HS-27A (cell line): Measurements from ENCODE around the gene AIMP1.
"Not testable (repeated sequence)": the region's sequence is repeated elsewhere in the genome, so short reads cannot be mapped to it uniquely, and the experiment has no call there.

ENCODE experiments used
- DNase-seq: peaks from one replicate; pipeline ENCODE4 v3.0.0-alpha.2; 2012; ENCODE audit warnings: low read depth, missing footprints

AIMP1 gene

GRCh38 chr4:106312997-106313522 is 3.3 kb upstream of the AIMP1 start:
- DNase-seq = no peak

- DNase-seq = no peak
Measured at GRCh38 chr4:106314960-106315359, 1.4 kb upstream of the AIMP1 start.

- DNase-seq = no peak
Measured at GRCh38 chr4:106315476-106315967, 828 bp upstream of the AIMP1 start.

GRCh38 chr4:106316773-106317409 is 541 bp downstream of the AIMP1 start:
- DNase-seq = no peak

GRCh38 chr4:106317815-106318214 is 1.5 kb downstream of the AIMP1 start:
- DNase-seq = no peak

GRCh38 chr4:106318511-106318910 is 2.2 kb downstream of the AIMP1 start:
- no peak for DNase-seq

- no peak for DNase-seq
Measured at GRCh38 chr4:106320235-106320634, 3.9 kb downstream of the AIMP1 start.

GRCh38 chr4:106321168-106321567 is 4.8 kb downstream of the AIMP1 start:
- DNase-seq = not testable (repeated sequence)

- not testable (repeated sequence) for DNase-seq
Measured at GRCh38 chr4:106321814-106322213, 5.5 kb downstream of the AIMP1 start.

- no peak for DNase-seq
Measured at GRCh38 chr4:106323119-106323518, 6.8 kb downstream of the AIMP1 start.

GRCh38 chr4:106325800-106326199 is 9.4 kb downstream of the AIMP1 start:
- DNase-seq = no peak

- no peak for DNase-seq
Measured at GRCh38 chr4:106329041-106329618, 12.8 kb downstream of the AIMP1 start.

GRCh38 chr4:106333186-106333585 is 16.8 kb downstream of the AIMP1 start:
- no peak for DNase-seq

GRCh38 chr4:106334741-106335470 is 18.6 kb downstream of the AIMP1 start:
- DNase-seq = no peak

GRCh38 chr4:106336618-106337017 is 20.3 kb downstream of the AIMP1 start:
- no peak for DNase-seq

- DNase-seq = no peak
Measured at GRCh38 chr4:106337916-106338315, 21.6 kb downstream of the AIMP1 start.

- no peak for DNase-seq
Measured at GRCh38 chr4:106338671-106339070, 22.3 kb downstream of the AIMP1 start.

- no peak for DNase-seq
Measured at GRCh38 chr4:106339431-106339830, 23.1 kb downstream of the AIMP1 start.

GRCh38 chr4:106340774-106341173 is 24.4 kb downstream of the AIMP1 start:
- DNase-seq = no peak

GRCh38 chr4:106343865-106344646 is 27.7 kb downstream of the AIMP1 start:
- no peak for DNase-seq

GRCh38 chr4:106344647-106344970 is 28.3 kb downstream of the AIMP1 start:
- no peak for DNase-seq

- no peak for DNase-seq
Measured at GRCh38 chr4:106347167-106347566, 30.8 kb downstream of the AIMP1 start.
